ENCODE results near the gene ITGB3.

DNA sequence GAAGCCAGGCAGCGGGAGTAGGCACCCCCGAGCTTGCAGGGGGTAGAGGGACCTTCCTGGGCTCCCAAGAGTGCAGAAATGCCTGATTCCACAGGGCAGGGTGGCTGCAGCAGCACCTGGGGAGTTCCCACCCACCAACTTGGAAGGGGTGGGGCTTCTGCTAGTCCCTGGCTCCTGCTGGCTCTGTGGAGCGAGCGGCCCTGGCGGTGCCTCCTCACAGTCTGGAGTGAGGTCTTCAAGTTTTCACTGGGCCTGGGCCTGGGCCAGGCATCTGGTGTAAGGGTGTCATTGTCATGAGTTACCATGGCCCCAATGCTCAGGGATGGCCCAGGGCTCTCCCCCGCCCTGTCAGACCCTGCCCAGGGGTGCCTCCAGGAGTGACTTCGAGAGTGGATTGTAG, 15.8 kb upstream of the ITGB3 start:
- no peak for TF ChIP-seq CTCF (IDR thresholded peaks at IDR 0.05)
- no peak for TF ChIP-seq POLR2AphosphoS5 (IDR thresholded peaks at IDR 0.05)
- TF ChIP-seq POLR2A (IDR thresholded peaks at IDR 0.05) = no peak

All from breast epithelium (tissue), 3 donors.